Measurements from ENCODE around the gene AADACL2.

DNA sequence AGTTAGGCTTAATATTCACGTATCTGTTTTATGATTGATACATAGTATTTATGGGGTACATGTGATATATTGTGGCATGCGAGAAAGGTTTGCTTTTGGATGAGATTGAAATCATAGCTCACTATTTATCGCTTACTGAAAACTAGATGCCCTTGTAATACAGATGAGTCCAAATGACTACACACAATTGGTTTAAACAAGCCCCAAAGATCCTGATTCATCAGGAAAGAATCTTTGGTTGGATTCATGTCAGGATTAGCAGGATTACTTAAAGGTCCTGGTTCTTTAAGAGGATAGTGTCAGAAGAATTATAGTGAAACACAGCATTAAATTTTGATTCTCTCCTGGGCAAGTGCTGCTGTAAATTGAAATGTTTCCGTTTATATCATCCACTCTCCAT lies 61.5 kb downstream of the AADACL2 start:
- TF ChIP-seq CTCF (IDR thresholded peaks at IDR 0.05; ENCODE audit: insufficient read depth, low read length) (no peak), POLR2AphosphoS5 (IDR thresholded peaks at IDR 0.05; ENCODE audit: low read depth) (no peak), REST (IDR thresholded peaks at IDR 0.05; ENCODE audit: insufficient replicate concordance, low read depth) (no peak), GABPA (IDR thresholded peaks at IDR 0.05; ENCODE audit: low read depth) (no peak), SPI1 (IDR thresholded peaks at IDR 0.05; ENCODE audit: borderline replicate concordance, low read depth) (no peak)
